Transverse colon (tissue), 4 donors: ENCODE measurements around the gene WDR27. TPM values are rescaled to one million over a fixed set of nuclear protein-coding genes. Genes with fewer than 3 reads are reported as not detected.

Experiments used
- DNase-seq: peaks from one replicate; pipeline ENCODE4 v3.0.0-alpha.2; 2019
- H3K27ac ChIP-seq, 4 donors: fragments of 200-600 bp; sonication (generic); 2 replicates each; pipeline ENCODE4 v1.5.1; 2016 to 2018; ENCODE audit warnings: inconsistent platforms in 4 of 4
- H3K27me3 ChIP-seq: fragments of 200-600 bp; sonication (generic); 2 replicates; pipeline ENCODE4 v1.5.1; 2017; ENCODE audit warnings: inconsistent platforms
- H3K36me3 ChIP-seq, 4 donors: fragments of 200-600 bp; sonication (generic); 2 replicates each; pipeline ENCODE4 v1.5.1; 2017 to 2019; ENCODE audit warnings: inconsistent platforms in 4 of 4
- H3K4me1 ChIP-seq, 4 donors: fragments of 200-600 bp; sonication (generic); 2 replicates each; pipeline ENCODE4 v1.5.1; 2017 to 2020; ENCODE audit warnings: inconsistent platforms in 4 of 4
- H3K4me3 ChIP-seq, 4 donors: fragments of 200-600 bp; sonication (generic); 1 replicate in 1 of 4; 2 replicates in 3 of 4; pipeline versions ENCODE4 v1.5.1 to v1.6.1; 2017 to 2019; ENCODE audit warnings: inconsistent platforms in 4 of 4
- H3K9me3 ChIP-seq, 2 donors: fragments of 200-600 bp; sonication (generic); 2 replicates each; pipeline ENCODE4 v1.5.1; 2017 to 2019; ENCODE audit warnings: inconsistent platforms in 2 of 2
- EP300 ChIP-seq: sonication (generic); formaldehyde crosslinking; IDR thresholded peaks from one replicate; pipeline ENCODE4 v1.6.1; 2017; ENCODE audit warnings: antibody characterized with exemption, low read depth
- POLR2A ChIP-seq: fragments of 450-650 bp; IDR thresholded peaks from one replicate; pipeline ENCODE4 v1.6.1; 2016; ENCODE audit warnings: antibody characterized with exemption, mild to moderate bottlenecking, moderate library complexity
- POLR2AphosphoS5 ChIP-seq, 3 donors: sonication (generic); formaldehyde crosslinking; IDR thresholded peaks; one replicate each; pipeline ENCODE4 v1.6.1; 2016; ENCODE audit warnings: antibody characterized with exemption in 3 of 3
- WGBS, 2 donors: methylation state at CpG; one replicate each; pipeline ENCODE4 v1.1.5; 2018; ENCODE audit warnings: low coverage in 1 of 2; 5-methylcytosine and 5-hydroxymethylcytosine counted together
- in situ Hi-C, 4 donors: fragments of 200-750 bp; cut with MboI; loops; one replicate each; pipeline versions ENCODE4 v1.15.0 to v1.15.1; 2017; ENCODE audit warnings: low sequenced_read_pairs in 3 of 4, low pct_ligation_motif_present in 1 of 4, low pct_unique_long_range_greater_than_20kb in 1 of 4
- intact Hi-C: fragments of 100-400 bp; cut with DNase I; formaldehyde crosslinking; loops from one replicate; pipeline ENCODE4 v1.15.1; 2023; ENCODE audit warnings: low total_unique reads
- total RNA-seq, 4 donors: library from RNA; depleted of rRNA; stranded (reverse); fragments of >200 nt; gene quantifications; one replicate each; pipeline ENCODE4 v1.1.0, GENCODE V29; 2016
- TF ChIP-seq, protein P1 (sequence below), 5 experiments: fragments of 200-600 bp in 3 of 5; fragments of 450-650 bp in 2 of 5; sonication (generic) in 3 of 5; IDR thresholded peaks; 1 replicate in 2 of 5; 2 replicates in 3 of 5; pipeline ENCODE4 v1.5.1; 2016 to 2017; ENCODE audit warnings: antibody characterized with exemption in 5 of 5, inconsistent platforms in 3 of 5, mild to moderate bottlenecking in 2 of 5, moderate library complexity in 1 of 5

The WDR27 gene
- total RNA-seq, 4 donors from 2014 or later: 44.9 to 75.0 (median 57.0) TPM

- in situ Hi-C loops (no loop called here), intact Hi-C loops (no loop called here)
- no peak overlapping the region for H3K27ac ChIP-seq
- TF ChIP-seq POLR2A (no peak), POLR2AphosphoS5 (IDR thresholded peaks at IDR 0.05) (no peak), EP300 (no peak)
- TF ChIP-seq, protein P1, sequence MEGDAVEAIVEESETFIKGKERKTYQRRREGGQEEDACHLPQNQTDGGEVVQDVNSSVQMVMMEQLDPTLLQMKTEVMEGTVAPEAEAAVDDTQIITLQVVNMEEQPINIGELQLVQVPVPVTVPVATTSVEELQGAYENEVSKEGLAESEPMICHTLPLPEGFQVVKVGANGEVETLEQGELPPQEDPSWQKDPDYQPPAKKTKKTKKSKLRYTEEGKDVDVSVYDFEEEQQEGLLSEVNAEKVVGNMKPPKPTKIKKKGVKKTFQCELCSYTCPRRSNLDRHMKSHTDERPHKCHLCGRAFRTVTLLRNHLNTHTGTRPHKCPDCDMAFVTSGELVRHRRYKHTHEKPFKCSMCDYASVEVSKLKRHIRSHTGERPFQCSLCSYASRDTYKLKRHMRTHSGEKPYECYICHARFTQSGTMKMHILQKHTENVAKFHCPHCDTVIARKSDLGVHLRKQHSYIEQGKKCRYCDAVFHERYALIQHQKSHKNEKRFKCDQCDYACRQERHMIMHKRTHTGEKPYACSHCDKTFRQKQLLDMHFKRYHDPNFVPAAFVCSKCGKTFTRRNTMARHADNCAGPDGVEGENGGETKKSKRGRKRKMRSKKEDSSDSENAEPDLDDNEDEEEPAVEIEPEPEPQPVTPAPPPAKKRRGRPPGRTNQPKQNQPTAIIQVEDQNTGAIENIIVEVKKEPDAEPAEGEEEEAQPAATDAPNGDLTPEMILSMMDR (IDR thresholded peaks at IDR 0.05): no peak
- H3K4me1 ChIP-seq: no peaks in the 10 kb centered on the region
- H3K27me3 ChIP-seq: no peaks in the 10 kb centered on the region
- H3K36me3 ChIP-seq: peaks cover 0 to 41% (median 16%) of the 10 kb centered on the region in 4 donors
- H3K4me3 ChIP-seq: no peak overlapping the region
- DNase-seq: no peak
- no peaks in the 10 kb centered on the region for H3K9me3 ChIP-seq
- WGBS, 2 donors: 92 to 95% methylated on average over 9 of the region's 9 CpGs
Measured at GRCh38 chr6:169714595-169714994, 12.8 kb upstream of the WDR27 start.

- H3K4me1 ChIP-seq: no peaks in the 10 kb centered on the region
- intact Hi-C loops: no loop called here
- no peak for DNase-seq
- no peak overlapping the region for H3K27ac ChIP-seq
- WGBS, 2 donors: 95% methylated on average over 2 of the region's 2 CpGs; no CpG with 5 or more reads in 1 of the 2 donors
- H3K9me3 ChIP-seq: no peaks in the 10 kb centered on the region
- H3K4me3 ChIP-seq: no peak overlapping the region
- H3K27me3 ChIP-seq: no peaks in the 10 kb centered on the region
- in situ Hi-C loops: no loop called here
- H3K36me3 ChIP-seq: peaks cover 0 to 45% (median 16%) of the 10 kb centered on the region in 4 donors
- TF ChIP-seq POLR2AphosphoS5 (IDR thresholded peaks at IDR 0.05) (no peak), EP300 (no peak), POLR2A (no peak)
- TF ChIP-seq, protein P1 (IDR thresholded peaks at IDR 0.05): no peak
Measured at GRCh38 chr6:169714178-169714577, 12.3 kb upstream of the WDR27 start.

DNA sequence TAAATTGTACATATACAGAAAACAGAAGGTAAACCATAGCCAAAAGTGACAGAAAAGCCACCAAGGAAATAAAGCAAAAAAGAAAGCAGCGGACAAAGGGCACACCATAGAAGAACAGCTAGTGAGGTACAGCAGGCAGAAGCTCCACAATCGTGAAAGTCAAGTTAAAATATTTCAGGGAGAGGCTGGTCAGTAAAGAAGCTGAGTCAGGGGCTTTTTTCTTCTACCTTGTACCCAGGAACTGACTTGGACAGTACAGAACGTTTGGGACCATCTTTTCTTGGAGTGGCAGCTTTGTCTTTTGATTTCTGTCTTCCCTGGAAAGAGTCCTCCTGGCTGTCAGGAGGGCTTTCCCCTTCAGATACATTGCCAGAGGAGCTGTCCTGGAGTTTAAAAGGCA, 8.2 kb upstream of the WDR27 start:
- in situ Hi-C loops (no loop called here), intact Hi-C loops (no loop called here)
- H3K36me3 ChIP-seq: peaks cover 0 to 53% (median 9%) of the 10 kb centered on the region in 4 donors
- no peak for DNase-seq
- H3K4me1 ChIP-seq: peaks cover 0 to 10% (median 0%) of the 10 kb centered on the region in 4 donors
- WGBS, 2 donors: 81% methylated on average over 3 of the region's 3 CpGs; no CpG with 5 or more reads in 1 of the 2 donors
- H3K27ac ChIP-seq: no peak overlapping the region
- TF ChIP-seq EP300 (no peak), POLR2AphosphoS5 (IDR thresholded peaks at IDR 0.05) (no peak), POLR2A (no peak)
- TF ChIP-seq, protein P1 (IDR thresholded peaks at IDR 0.05): no peak
- no peaks in the 10 kb centered on the region for H3K27me3 ChIP-seq
- no peaks in the 10 kb centered on the region for H3K9me3 ChIP-seq
- H3K4me3 ChIP-seq: no peak overlapping the region

GRCh38 chr6:169709293-169709692, 7.5 kb upstream of the WDR27 start:
- no peak for DNase-seq
- Histone ChIP-seq H3K36me3 (peaks cover 0 to 46% (median 6%) of the 10 kb centered on the region in 4 donors), H3K27me3 (no peaks in the 10 kb centered on the region), H3K9me3 (no peaks in the 10 kb centered on the region), H3K4me1 (peaks cover 0 to 17% (median 2%) of the 10 kb centered on the region in 4 donors), H3K4me3 (no peak overlapping the region), H3K27ac (no peak overlapping the region)
- intact Hi-C loops: no loop called here
- in situ Hi-C loops: no loop called here
- TF ChIP-seq POLR2AphosphoS5 (IDR thresholded peaks at IDR 0.05) (no peak), POLR2A (no peak), EP300 (no peak)
- TF ChIP-seq, protein P1 (IDR thresholded peaks at IDR 0.05): no peak
